Right lobe of liver (tissue), 4 donors: ENCODE results near the gene FSHR.

Source experiments
- POLR2A ChIP-seq: fragments of 450-650 bp; IDR thresholded peaks from one replicate; pipeline ENCODE4 v1.6.1; 2017; ENCODE audit warnings: antibody characterized with exemption, mild to moderate bottlenecking
- TF ChIP-seq, protein P1 (sequence below), 4 donors: fragments of 200-600 bp in 3 of 4; fragments of 450-650 bp in 1 of 4; IDR thresholded peaks; one replicate each; pipeline versions ENCODE4 v1.5.1 to v1.8.0; 2016 to 2022; ENCODE audit warnings: antibody characterized with exemption in 4 of 4, mild to moderate bottlenecking in 2 of 4
- donor health status: DM: no; HTN: no; CAD: no.
- donor health status: DM: no; HTN: no; CAD: no.
- donor health status: DM: no; HTN: yes; CAD: no.

DNA sequence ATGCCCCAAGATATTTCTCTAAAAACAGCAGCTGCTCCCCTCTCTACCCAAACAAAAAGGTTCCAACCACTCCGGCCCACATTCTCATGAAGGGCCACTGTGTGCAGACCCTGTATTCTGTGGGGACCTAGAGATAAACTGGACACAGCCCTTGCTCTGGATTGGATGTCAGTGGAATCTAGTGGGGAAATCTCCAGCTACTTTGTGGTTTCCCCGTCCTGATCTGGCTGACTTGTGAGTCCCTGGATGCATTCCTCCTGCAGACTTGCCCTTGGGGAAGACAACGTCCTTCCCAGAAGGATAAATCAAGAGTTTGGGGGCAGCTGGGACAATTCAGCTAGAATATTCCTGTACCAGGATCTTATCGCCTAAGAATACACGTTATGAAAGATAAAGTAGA is 151.1 kb downstream of the FSHR start:
- TF ChIP-seq, protein P1, sequence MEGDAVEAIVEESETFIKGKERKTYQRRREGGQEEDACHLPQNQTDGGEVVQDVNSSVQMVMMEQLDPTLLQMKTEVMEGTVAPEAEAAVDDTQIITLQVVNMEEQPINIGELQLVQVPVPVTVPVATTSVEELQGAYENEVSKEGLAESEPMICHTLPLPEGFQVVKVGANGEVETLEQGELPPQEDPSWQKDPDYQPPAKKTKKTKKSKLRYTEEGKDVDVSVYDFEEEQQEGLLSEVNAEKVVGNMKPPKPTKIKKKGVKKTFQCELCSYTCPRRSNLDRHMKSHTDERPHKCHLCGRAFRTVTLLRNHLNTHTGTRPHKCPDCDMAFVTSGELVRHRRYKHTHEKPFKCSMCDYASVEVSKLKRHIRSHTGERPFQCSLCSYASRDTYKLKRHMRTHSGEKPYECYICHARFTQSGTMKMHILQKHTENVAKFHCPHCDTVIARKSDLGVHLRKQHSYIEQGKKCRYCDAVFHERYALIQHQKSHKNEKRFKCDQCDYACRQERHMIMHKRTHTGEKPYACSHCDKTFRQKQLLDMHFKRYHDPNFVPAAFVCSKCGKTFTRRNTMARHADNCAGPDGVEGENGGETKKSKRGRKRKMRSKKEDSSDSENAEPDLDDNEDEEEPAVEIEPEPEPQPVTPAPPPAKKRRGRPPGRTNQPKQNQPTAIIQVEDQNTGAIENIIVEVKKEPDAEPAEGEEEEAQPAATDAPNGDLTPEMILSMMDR (IDR thresholded peaks at IDR 0.05), result no peak
- TF ChIP-seq POLR2A, result no peak
